ENCODE results near the gene MAGI2.
"Not testable (repeated sequence)": the region's sequence is repeated elsewhere in the genome, so short reads cannot be mapped to it uniquely, and the experiment has no call there.

The MAGI2 gene

DNA sequence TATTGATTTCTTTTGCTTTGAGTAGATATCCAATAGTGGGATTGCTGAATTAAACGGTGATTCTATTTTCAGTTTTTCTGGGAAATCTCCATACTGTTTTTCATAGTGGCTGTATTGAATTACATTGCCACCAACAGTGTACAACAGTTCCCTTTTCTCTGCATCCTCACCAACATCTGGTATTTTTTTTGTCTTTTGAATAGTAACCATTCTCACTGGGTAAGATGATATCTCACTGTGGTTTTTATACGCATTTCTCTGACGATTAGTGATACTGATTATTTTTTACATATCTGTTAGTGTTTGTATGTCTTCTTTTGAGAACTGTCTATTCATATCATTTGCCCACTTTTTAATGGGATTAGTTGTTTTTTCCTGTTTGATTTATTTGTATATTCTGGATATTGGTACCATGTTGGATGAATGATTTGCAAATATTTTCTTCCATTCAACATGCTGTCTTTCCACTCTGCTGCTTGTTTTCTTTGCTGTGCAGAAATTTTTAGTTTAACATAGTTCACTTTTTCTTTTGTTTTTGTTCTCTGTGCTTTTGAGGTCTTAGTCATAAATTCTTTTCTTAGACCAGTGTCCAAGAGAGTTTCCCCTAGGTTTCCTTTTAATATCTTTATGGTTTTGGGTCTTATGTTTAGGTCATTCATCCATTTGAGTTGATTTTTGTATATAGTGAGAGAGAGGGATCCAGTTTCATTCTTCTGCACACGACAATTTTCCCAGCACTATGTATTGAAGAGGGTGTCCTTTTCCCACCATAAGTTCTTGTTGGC lies 1070.2 kb downstream of the MAGI2 start:
- no peak for DNase-seq

DNA sequence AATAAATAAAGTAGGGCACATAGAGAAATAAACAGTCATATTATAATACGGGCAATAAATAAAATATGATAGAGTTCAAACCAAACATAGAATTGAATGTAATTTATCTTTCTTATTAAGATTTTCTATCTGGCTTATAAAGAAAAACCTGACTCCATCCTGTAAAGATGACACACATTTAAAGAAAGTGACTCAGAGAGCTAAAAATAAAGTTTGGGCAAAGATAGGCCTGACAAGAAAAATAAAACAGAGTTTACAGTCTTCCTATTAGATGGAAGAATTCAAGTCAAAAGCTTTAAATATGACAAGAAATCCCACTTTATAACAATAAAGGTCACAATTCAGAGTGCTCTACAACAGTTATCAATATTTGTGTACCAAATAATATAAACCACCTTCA lies 1074.3 kb downstream of the MAGI2 start:
- DNase-seq = no peak

DNA sequence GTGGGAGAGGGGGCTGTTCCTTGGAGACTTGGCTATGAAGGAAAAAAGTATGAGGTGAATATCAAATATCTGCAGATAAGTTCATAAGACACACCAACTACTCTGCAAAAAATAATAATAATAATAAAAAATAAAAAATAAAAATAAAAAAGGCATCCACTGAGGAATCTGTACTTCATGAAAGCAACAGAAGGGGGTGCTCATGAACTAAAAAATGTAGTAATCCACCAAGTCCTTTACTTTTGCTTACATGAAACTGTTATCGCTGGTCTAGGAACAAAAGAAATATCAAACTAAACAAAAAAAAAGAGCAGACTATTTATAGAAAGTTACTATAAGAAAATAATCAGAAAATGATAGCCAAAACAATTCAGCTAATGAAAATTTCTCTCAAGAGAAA lies 1075.9 kb downstream of the MAGI2 start:
- peak; percentile 4 for DNase-seq

DNA sequence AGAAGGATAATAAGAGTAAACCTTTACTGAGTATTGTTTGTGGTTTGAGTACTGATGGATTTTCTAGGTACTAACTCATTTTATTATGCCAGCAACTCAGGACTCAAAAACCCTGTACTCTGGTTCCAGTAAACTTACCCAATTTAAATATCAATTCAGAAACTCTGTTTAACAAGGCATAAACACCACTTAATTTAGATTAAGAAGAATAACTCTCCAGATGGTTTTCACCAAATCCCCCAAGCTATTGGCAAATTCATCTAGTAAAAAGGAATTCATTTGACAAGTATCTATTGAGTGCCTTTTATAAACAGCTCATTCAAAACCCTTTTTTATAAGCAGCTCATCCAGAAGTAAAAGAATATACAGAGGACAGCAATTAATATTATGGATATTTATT lies 1082.5 kb downstream of the MAGI2 start:
- DNase-seq = no peak

DNA sequence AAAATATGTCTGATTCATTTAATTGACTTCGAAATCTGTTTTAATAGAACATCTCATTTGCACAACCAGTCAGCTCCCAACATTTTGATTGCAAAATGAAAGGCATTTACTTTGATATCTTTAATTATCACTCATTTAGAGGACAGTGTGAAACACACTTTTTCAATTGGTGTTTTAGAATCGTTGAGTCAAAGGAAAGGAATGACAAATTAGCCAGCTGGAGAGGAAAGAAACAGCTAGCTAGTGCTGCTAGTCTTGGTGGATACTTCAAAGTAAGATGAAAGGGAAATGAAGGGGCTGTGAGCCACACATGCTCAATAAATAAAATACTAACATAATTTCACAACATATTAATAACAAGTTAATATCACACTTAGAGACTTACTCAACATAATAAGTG lies 1084.7 kb downstream of the MAGI2 start:
- DNase-seq = no peak

DNA sequence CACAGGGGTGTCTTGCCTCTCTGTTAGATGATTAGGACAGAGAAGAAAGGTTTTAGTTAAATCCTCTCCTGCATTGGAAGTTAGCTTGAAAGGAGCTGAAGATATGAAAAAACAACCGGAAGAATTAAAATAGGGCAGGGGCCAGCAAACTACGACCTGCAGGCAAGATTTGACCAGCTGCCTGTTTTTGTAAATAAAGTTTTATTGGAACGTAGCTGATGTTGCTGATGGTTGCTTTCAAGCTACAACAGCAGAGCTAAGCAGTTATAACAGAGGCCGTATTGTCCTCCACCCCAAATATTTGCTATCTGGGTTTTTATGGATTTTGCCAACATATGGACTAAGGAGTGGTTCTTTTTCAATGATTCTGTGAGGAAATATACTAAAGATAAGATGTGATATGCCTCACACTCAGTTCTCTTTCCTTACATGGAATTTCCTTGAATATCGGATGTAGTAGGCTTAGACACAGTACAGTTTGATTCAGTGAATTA lies 1086.1 kb downstream of the MAGI2 start:
- DNase-seq = no peak

DNA sequence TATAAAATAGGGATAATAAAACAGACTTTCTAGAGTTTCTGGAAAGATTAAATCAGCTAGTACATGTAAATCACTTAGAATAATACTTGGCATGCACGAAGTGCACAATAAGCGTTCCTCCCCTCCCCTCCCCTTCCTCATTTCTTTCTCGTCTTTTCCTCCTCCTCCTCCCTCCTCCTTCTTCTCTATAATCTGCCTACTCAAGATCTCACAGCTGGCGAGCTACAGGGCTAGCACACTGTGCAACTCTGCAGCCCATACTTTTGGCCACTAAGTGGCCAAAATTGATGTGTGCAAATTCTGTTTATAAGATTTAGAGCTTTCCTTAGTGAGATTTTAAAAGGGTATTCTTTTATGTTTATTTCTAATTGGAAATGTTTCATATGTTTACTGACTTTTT lies 1089.6 kb downstream of the MAGI2 start:
- DNase-seq = no peak

DNA sequence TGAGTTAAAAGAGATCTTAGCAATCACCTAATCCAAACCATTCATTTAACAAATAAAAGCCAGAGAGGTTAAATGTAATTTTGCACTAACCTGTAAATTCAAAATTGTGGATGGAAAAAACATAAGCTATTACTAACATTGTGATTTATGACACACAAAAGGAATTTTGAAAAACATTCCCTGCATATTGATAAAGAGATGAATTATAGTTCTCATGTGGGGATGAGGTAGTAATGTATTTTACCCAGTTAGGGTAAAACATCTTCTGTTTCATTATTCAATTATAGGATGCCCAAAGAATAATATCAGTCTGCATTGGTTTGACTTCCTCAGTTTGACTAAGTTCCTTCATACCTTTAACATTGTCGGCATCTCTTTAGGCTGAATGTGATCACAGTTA lies 1093.6 kb downstream of the MAGI2 start:
- DNase-seq = no peak

DNA sequence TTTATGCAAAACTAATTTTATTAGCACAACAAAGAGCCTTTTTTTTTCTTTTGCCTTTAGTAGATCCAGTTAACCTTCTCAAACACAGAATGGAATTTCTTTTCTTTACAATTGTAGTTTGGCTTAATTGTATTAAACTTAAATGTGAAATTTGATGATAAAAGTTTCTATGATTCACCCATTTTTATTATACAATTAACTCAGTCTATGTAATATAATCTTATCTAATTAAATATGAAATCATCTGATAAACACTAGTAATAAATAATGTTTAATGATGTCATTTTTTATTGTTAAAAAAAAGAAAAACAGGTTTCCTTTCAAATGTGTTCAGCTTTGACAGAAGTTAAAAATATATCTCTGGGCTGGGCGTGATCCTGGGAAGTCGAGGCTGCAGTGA lies 1095.8 kb downstream of the MAGI2 start:
- no peak for DNase-seq

DNA sequence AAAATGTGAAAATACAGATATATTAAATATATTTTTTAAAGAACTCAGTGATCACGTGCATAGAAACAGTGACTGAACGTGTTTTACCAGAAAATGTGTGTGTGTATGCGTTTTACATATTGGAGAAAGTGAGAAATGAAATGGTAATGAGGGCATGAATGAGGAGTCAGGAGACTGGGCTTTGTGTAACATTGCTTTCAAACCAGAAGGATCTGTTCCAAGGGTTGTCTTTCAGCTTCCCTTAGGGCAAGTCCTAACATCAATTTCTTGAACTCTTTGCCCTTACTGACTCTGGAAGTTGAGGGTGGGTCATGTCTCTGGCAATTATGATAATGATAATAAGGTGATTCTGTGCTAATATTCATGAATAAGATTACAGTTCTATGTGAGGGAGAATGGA lies 1097.6 kb downstream of the MAGI2 start:
- no peak for DNase-seq

DNA sequence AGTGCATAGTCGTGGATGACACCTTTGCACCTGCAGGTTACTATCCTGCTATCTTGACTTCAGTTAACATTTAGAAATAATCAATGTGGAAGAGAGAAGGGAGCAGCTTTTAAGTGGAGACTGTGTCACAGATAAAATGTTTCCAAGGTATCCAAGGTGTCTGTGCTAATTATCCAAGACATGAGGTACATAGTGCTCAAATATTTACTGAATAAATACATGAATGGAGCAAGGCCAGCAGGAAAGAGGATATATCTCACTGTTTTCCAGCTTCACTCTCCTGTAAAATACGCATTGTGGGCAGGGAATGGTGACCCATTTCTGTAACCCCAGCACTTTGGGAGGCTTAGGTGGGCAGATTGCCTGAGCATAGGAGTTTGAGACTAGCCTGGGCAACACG lies 1102.5 kb downstream of the MAGI2 start:
- DNase-seq = peak; percentile 48

DNA sequence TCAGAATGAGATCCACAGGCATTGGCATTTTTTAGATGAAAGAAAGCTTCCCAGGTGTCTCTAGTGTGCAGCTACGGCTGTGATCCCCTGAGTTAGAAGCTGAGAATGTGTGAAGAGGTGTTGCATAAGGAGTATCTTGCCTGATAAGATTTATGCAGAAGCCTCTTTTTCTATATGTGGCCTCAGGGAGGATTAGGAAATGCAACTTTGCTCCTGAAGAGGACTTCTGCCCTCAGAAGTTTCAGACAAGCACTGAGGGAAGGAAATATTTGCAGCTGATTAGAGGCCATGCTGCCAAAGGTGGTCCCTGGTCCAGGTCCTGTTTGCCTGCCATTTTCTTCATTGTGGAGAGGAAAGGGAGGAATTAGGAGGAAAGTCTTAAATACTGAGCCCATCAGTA lies 1103.1 kb downstream of the MAGI2 start:
- no peak for DNase-seq

DNA sequence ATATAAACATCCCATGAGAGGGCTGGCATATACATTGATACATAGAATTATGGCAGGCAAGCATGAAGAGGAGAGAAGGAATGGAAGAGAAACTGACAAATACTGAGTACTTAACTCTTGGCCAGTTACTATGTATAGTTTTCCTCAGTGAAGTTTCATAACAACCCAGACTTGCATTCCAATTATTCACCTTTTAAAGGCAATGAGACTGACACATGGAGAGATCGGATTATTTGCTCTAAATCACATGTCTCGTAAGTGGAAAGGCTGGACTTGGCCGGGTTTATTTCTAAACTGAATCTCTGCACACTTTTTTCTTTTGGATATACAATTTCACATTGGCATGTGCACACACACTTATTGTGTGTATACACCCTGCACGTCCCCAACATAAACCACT lies 1106.6 kb downstream of the MAGI2 start:
- DNase-seq = no peak

DNA sequence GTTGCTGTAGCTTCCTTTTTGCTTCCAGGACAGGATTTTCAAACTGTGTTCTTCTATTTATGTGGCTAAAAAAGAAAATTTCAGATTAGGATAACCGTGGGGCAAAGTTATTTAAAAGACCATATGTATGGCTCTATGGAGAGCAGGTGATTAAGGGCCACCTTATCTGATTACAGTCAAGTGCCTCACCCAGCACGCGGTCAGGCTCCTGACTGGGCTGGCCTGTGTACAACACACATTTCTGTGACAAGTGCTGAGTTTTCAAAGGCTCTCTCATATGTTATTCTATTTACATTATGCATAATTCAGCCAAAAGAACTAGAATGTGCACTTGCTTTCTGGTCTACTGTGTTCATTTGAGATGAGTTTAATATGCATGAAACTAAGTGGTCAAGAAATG lies 1107.5 kb downstream of the MAGI2 start:
- DNase-seq = no peak

DNA sequence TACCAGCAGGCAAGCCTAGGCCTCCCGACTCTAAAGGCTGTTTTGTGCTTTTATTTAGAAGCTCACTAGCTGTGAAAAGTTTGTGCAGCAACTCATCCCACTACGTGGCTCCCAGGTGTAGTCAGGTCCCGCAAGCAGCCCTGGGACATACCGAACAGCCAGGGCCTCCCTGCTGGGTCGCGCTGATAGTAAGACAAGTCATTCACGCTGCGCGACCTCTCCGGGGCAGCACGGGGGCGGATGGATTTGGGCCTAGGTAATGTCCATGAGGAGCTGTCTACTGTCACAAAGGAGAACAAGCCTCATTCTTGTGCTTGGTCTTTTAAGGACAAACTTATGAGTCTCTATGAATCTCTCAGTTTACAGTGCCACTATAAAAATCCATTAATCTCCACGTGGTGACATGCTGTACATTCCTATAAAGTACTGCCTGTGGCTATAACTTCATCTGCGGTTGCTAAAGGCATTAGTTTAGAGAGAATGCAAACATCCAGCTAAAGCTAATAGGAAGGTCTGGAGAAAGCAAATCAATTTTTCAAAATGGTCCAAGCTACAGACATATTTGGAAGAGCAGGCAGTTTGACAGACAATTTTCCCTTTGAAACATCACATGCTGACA lies 1108.1 kb downstream of the MAGI2 start:
- DNase-seq = no peak

DNA sequence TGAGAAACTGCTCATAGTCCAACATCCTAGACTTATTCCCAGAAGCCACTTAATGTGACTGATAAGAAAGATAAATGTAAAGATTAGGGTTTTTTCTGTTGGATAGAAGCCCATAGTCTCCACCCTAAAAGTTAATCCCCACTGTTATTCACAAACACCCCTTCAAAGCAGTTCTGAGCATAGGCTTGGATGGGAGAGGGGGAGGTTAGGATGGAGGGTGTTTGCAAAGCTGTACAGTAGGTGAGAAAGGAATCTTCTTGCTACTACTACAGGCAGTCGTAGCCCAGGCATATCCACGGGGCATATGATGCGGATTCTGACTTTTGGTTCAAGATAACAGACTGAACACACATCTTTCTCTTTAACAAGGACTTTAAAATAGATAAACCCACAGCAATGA lies 1119.0 kb downstream of the MAGI2 start:
- DNase-seq = no peak

DNA sequence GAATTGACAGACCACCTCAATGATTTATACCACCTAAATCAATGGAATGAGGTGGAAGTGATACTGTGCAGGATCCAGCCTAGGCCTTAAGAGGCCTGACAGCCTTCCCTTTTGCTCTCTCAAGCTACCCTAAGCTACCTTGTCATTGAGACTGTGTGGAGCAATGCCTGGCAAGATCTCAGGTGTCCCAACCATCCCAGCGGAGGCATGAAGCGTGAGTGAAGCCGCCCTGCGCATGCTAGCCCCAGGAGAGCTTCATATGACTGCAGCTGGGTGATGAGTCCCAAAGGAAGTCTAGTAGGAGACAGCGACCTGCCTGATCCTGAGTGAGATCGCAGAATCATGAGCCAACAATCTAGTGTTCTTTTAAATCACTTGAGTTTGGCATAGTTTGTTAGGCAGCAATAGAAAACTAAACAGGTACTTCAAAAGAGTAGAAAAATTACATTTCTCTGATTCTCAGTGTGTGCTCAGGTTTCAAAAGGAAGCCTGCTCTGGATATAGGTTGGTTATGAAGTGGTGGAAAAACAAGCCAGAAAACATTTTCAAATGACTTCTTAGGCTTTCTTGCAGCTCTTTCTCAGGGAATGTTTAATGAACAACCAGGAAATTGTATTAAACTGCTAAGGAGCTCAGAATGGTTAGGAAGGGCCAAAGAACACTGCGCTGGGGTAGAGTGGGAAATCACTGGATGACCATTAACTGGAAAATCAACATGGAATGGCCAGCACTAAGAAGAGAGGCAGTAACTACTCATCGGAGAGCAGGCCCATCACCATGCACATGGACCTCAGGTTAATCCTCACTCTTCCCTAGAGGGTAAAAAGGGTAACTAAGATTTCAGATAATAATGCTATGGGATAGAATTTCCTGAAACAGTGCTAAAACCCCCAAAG lies 1119.7 kb downstream of the MAGI2 start:
- DNase-seq = no peak

DNA sequence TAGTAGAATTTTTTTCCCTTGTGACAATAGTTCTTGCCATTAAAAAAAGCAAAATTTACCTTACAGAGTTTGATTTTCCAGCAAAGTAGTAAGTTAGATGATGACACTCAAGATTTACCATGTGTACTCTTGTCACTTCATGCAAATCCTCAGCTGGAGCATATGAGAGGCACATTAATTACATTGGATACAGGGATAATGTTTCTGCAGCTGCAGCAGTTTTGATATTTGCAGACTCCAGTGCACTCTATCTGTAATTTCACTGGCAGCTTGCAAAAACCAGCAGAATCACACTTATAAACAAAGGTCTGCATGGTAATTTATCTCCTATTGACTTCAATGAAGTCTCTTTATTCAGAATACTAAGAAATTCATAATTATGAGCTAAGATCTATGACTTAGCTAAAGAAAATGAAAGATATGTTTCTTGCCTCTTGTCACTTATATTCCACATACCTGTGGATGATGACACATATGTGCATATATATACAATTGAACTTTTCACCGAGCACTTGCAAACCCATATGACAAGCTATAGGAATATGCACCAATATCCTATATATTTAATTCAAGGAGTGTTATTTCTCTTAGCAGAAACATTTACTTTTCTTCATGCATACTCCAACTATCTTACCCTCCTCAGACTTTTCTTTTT lies 1124.3 kb downstream of the MAGI2 start:
- DNase-seq = no peak

DNA sequence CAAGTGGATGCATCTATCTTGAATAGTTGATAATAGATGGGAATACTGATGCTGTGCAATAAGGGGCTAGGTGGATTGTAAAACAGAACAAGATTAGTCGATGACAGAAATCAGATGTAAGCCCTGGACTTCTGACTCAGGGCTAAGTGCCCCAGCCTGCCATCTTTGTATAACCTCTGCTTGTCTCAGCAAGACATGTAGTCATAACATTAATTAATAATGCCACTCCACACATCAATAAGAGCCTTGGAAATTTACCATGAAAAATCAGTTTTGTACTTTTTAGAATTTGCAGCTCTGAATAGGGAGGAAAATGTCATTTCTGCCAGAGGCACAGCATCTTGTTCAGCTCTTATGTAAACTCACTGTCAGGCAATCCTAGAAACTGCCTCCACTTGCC lies 1125.7 kb downstream of the MAGI2 start:
- DNase-seq = no peak

DNA sequence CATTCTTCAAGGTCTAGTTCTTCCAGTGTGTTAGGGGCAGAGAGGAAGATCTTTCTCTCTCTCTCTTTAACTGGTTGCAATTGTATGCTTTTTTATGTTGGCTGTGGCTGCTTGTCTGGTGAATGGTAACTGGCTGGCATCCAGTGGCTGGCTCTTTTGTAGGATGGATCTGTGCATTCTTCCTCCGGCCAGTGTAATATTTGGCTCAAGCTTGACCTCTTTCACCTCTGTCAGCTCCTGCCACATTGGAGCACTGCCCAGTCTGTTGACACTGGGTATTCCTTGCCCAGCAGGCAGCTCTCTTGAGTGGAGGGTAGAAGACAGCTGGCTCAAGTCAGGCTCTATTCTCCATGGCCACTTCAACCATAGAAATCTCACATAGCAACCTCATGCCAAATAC lies 1126.6 kb downstream of the MAGI2 start:
- DNase-seq = peak; percentile 29

DNA sequence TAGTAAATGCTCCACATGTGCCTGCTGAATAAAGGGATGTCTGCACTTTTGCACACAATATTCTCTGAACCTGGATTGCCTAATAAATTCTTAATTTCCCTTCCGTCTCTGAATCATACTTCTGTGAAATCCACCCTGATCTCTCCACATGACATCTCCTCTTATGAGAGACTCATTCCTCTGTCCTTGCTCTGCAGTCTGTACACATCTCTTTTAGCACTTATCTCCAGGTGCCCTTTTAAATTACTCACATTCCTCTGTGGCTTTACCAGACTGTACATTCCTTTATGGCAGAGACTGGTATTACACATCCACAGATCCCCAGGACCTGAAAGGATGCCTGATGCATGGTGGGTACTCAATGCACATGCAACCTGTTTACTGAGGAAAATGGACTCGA lies 1127.3 kb downstream of the MAGI2 start:
- DNase-seq = peak; percentile 19

DNA sequence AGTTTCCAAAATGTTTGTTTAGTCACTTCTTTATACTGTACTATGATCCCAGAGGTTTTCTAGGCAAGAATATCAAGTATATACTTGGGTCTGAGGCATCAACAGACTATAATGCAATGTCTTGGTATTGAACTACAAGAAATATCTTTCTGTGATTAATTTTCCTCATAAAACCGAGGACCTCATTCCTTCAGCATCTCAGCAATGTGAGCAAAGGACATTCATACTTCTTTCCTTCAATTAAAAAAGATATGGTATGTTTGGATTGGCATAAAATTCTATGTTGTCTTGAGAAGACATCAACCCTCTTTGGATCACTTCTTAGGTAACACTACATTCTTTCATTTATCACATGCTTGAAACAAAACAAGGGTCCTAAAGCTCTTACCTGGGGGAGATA lies 1130.3 kb downstream of the MAGI2 start:
- DNase-seq = no peak

DNA sequence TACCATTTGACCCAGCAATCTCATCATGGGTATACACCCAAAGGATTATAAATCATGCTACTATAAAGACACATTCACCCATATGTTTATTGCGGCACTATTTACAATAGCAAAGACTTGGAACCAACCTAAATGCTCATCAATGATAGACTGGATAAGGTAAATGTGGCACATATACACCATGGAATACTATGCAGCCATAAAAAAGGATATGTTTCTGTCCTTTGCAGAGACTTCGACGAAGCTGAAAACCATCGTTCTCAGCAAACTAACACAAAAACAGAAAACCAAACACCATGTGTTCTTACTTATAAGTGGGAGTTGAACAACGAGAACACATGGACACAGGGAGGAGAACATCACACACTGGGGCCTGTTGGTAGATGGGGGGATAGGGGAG lies 1131.2 kb downstream of the MAGI2 start:
- DNase-seq = not testable (repeated sequence)
